Ectodermal cell (in vitro differentiated cells): ENCODE results near the gene PPP2R2B.
"Not testable (repeated sequence)": the region's sequence is repeated elsewhere in the genome, so short reads cannot be mapped to it uniquely, and the experiment has no call there.

Experiments
- H3K27ac ChIP-seq: 2 replicates; pipeline ENCODE4 v1.7.0; 2013; ENCODE audit warnings: mild to moderate bottlenecking, low read depth, low read length; ENCODE audit not compliant: insufficient read depth, poor library complexity, severe bottlenecking
- H3K27me3 ChIP-seq: 2 replicates; pipeline ENCODE4 v1.7.0; 2013; ENCODE audit warnings: mild to moderate bottlenecking, low read length; ENCODE audit not compliant: insufficient read depth, control insufficient read depth, poor library complexity, severe bottlenecking
- H3K36me3 ChIP-seq: one replicate; pipeline ENCODE4 v1.7.0; 2013; ENCODE audit warnings: low read length; ENCODE audit not compliant: control insufficient read depth, insufficient read depth
- H3K4me1 ChIP-seq: one replicate; pipeline ENCODE4 v1.7.0; 2013; ENCODE audit warnings: low read length; ENCODE audit not compliant: control insufficient read depth, insufficient read depth
- H3K4me3 ChIP-seq: 2 replicates; pipeline ENCODE4 v1.7.0; 2013; ENCODE audit warnings: low read depth, low read length, control low read depth; ENCODE audit not compliant: insufficient read depth
- H3K9me3 ChIP-seq: 2 replicates; pipeline ENCODE4 v1.7.0; 2013; ENCODE audit warnings: mild to moderate bottlenecking, low read length, moderate library complexity; ENCODE audit not compliant: control insufficient read depth
- WGBS, 2 experiments: methylation state at CpG; one replicate each; pipeline ENCODE4 v1.1.7; 2013; ENCODE audit warnings: missing lambda C conversion rate in 2 of 2; 5-methylcytosine and 5-hydroxymethylcytosine counted together

The PPP2R2B gene

DNA sequence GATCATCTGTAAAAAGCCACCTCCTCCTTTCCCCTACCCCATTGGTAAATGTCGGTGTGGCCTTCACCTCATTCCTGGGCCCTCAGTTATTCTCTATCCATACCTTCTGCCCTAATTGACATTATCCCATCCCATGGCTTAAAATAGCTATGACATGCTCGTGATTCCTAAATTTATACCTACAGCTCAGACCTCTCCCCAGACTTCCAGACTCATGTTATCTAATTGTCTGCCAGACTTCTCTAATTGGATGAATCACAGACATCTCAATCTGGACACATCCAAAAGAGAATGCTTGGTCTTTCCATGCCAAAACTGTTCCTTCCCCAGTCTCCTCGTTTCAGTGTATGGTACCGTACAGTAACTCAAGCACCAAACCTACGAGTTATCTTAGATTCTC is 249.6 kb downstream of the PPP2R2B start:
- H3K4me3 ChIP-seq, result no peak overlapping the region
- H3K4me1 ChIP-seq, result peaks cover 9% of the 10 kb centered on the region
- H3K27ac ChIP-seq, result no peak overlapping the region
- H3K36me3 ChIP-seq, result no peaks in the 10 kb centered on the region
- 94% methylated on average over 5 of the region's 5 CpGs for WGBS, 2 experiments
- H3K9me3 ChIP-seq, result no peaks in the 10 kb centered on the region
- H3K27me3 ChIP-seq, result no peaks in the 10 kb centered on the region

DNA sequence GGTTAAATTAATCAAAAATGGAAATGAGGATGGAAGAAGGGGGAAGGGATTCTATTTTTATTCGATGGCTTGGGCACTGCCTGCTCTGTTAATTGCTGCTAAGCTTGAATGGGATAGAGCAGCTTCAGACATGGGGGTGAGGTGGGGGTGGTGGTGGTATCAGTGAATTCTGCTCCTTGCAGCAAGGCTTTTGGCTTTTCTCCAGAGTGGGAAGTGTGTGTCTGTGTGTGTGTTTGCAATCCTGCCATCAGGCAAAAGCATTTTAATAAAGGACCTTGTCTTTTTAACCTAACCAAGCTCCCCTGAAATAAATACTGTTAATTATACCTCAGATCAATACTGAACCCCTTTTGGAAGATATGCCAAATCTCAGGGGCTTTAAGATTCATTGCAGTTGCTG is 251.6 kb downstream of the PPP2R2B start:
- no peaks in the 10 kb centered on the region for H3K9me3 ChIP-seq
- WGBS, 2 experiments, result 88 to 91% methylated on average over 1 of the region's 1 CpG
- no peaks in the 10 kb centered on the region for H3K36me3 ChIP-seq

DNA sequence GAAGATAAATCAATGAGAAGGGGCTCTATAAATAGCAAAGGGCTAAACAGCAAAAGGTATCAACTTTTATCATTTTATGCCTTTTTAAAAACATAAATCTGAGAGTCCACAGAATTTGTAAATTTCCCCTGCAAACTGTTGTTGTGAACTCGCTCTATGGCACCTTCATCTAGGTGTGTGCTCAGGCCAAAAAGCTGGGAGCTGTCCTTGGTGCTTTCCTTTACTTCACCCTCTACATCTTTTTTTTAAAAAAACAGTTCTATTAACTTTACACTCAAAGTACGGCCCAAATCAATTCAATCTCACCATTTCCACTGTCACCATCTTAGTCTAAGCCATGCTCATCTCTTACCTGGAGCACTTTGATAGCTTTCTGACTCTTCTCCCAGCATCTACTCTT is 254.4 kb downstream of the PPP2R2B start:
- Histone ChIP-seq H3K27ac (no peak overlapping the region), H3K4me1 (peaks cover 16% of the 10 kb centered on the region), H3K36me3 (no peaks in the 10 kb centered on the region), H3K4me3 (no peak overlapping the region), H3K9me3 (no peaks in the 10 kb centered on the region), H3K27me3 (no peaks in the 10 kb centered on the region)
- 80 to 86% methylated on average over 2 of the region's 2 CpGs for WGBS, 2 experiments

More for the DNA sequence above, 251.6 kb downstream of the PPP2R2B start:
- Histone ChIP-seq H3K4me1 (no peaks in the 10 kb centered on the region), H3K27ac (no peak overlapping the region), H3K4me3 (no peak overlapping the region), H3K27me3 (no peaks in the 10 kb centered on the region)

DNA sequence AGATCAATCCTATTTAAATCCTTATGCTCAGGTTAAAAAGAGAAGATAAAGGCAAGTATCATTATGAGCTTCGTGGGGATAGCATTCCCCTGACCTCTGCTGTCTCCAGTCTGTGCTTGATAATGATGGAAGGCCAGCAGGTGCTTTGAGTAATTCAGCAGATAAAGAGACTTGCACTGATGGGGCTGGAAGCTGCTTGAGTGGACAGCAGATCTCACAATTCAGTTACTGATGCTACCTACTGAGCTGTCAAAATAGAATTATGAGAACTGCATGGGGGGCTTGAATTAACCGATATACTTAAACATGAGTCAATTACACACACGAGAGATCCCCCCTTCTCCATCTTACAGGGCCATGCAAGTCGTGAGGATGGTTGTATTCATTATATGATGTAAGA is 254.9 kb downstream of the PPP2R2B start:
- no peaks in the 10 kb centered on the region for H3K36me3 ChIP-seq
- H3K27me3 ChIP-seq, result no peaks in the 10 kb centered on the region
- H3K9me3 ChIP-seq, result no peaks in the 10 kb centered on the region
- no peak overlapping the region for H3K4me3 ChIP-seq
- 88 to 91% methylated on average over 2 to 4 of the region's 4 CpGs for WGBS, 2 experiments
- no peak overlapping the region for H3K27ac ChIP-seq
- peaks cover 16% of the 10 kb centered on the region for H3K4me1 ChIP-seq

DNA sequence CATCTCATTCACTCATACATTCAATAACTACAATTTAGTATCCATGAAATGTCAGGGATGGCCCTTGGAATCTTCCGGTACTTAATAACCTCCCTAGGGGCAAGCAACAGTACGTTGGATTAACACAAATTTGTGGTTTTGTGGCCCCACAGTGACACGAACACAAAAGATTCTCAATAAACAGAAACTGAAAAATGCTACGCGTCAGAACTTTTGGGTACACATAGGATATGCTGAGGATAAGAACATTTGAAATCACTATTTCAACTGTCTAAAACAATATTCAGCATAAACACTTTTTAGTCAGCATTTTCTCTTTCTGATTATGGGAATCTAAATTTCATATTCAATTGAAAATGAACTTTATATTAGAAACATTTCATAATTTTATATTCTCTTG is 255.5 kb downstream of the PPP2R2B start:
- no peaks in the 10 kb centered on the region for H3K27me3 ChIP-seq
- H3K36me3 ChIP-seq, result no peaks in the 10 kb centered on the region
- H3K4me3 ChIP-seq, result no peak overlapping the region
- no peak overlapping the region for H3K27ac ChIP-seq
- H3K9me3 ChIP-seq, result no peaks in the 10 kb centered on the region
- H3K4me1 ChIP-seq, result peaks cover 16% of the 10 kb centered on the region
- WGBS, 2 experiments, result 91 to 92% methylated on average over 5 of the region's 5 CpGs

DNA sequence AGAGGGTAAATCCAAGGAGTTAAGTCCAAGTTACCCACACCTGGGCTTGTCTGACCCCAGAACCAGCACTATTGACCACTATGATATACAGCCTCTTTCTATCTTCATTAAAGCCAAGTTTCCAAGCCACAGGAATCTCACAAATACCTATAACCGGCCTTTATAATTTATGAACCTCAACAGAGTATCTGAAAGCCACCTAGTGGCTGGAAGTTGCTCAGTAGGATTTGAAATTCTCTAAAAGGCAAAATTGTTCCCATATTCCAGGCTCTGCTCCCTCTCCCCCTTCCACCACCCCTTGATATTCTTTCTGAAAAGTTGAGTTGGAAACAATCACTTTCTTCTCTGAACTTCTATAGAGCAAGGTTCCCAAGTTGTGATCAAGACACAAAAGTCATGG is 256.2 kb downstream of the PPP2R2B start:
- Histone ChIP-seq H3K4me1 (peaks cover 16% of the 10 kb centered on the region), H3K36me3 (no peaks in the 10 kb centered on the region), H3K4me3 (no peak overlapping the region), H3K27me3 (no peaks in the 10 kb centered on the region), H3K9me3 (no peaks in the 10 kb centered on the region), H3K27ac (no peak overlapping the region)
- WGBS, 2 experiments, result 75 to 91% methylated on average over 1 of the region's 1 CpG

DNA sequence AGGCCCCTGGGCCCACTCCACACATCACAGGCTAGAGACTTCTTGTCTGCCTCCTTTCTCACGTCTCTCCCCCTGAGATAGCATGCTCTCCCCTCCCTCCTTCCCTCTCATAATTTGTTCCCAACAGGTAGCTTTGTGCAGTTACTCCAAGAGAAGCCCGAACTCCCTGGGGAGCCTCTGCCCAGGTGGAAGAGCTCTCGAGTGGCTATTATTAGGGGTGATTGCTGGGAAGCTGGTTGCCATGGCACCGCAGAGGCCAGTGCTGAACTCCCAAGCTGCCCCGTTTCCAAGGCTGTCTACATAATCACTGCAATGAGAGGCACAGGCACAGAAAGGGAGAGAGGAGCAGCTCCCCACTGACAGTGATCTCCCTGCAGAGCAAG is 257.9 kb downstream of the PPP2R2B start:
- H3K27ac ChIP-seq, result peak overlapping the region; percentile 31

DNA sequence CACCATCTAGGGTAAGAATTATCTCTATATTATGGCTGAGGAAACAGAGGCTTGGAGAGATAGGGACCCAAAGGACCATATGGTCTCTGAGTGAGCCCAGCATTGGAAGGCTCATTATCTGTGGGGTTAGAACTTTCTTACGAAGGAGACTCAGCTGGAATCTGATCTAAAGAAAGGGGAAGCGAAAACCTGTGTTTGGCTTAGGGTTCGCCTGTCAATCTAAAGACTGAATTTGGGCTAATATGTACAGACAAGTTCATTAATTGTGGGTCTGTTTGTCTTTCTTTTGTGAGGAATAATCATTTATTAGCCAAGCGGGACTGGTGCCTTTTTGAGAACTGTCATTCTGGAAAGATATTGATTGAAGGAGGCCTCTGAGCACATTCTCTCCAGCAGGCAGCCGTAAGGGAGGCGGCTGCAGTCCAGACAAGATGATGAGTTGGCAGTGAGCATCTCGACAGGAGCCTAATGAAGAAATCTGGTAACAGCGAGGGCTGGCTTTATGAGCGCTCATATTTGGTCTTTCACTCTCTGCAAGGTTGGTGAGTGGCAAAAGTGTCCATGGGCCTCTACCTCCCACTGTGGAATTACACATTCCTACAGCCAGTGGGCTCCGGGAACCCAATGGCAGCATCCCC is 258.4 kb downstream of the PPP2R2B start:
- Histone ChIP-seq H3K36me3 (no peaks in the 10 kb centered on the region), H3K27me3 (no peaks in the 10 kb centered on the region), H3K4me3 (no peak overlapping the region), H3K9me3 (no peaks in the 10 kb centered on the region), H3K4me1 (peaks cover 16% of the 10 kb centered on the region), H3K27ac (peak overlapping the region; percentile 31)
- WGBS, 2 experiments, result 84 to 88% methylated on average over 10 of the region's 10 CpGs

More for the DNA sequence above, 257.9 kb downstream of the PPP2R2B start:
- Histone ChIP-seq H3K4me1 (peaks cover 16% of the 10 kb centered on the region), H3K9me3 (no peaks in the 10 kb centered on the region), H3K27me3 (no peaks in the 10 kb centered on the region), H3K36me3 (no peaks in the 10 kb centered on the region), H3K4me3 (no peak overlapping the region)
- WGBS, 2 experiments, result 42 to 48% methylated on average over 5 of the region's 5 CpGs

DNA sequence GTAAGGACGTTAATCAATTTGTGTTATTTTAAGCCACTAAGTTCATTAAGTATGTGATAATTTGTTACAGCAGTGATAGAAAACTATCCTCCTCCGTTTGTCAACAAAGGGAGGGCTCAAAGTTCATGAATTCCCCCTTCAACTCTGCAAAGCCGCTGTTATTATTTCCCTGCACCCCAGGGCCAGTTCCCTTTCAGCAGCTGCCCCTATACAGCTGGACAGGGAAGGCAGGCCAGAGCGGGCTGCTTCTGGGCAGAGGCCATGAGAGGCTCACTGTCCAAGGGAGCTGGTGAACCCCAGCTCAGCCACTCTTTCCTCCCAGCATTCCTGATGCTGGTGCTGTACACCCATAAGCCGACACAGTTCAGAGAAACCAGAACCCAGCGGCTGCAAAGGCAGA is 260.1 kb downstream of the PPP2R2B start:
- Histone ChIP-seq H3K36me3 (no peaks in the 10 kb centered on the region), H3K4me1 (peaks cover 16% of the 10 kb centered on the region), H3K27me3 (no peaks in the 10 kb centered on the region), H3K9me3 (no peaks in the 10 kb centered on the region), H3K27ac (no peak overlapping the region), H3K4me3 (no peak overlapping the region)
- 92 to 94% methylated on average over 6 of the region's 6 CpGs for WGBS, 2 experiments

DNA sequence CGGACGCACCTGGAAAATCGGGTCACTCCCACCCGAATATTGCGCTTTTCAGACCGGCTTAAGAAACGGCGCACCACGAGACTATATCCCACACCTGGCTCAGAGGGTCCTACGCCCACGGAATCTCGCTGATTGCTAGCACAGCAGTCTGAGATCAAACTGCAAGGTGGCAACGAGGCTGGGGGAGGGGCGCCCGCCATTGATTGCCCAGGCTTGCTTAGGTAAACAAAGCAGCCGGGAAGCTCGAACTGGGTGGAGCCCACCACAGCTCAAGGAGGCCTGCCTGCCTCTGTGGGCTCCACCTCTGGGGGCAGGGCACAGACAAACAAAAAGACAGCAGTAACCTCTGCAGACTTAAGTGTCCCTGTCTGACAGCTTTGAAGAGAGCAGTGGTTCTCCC is 268.8 kb downstream of the PPP2R2B start:
- 24 to 37% methylated on average over 5 to 13 of the region's 17 CpGs for WGBS, 2 experiments

More for the DNA sequence above, 268.8 kb downstream of the PPP2R2B start:
- not testable (repeated sequence) for H3K27ac ChIP-seq, H3K36me3 ChIP-seq, H3K9me3 ChIP-seq, H3K4me1 ChIP-seq, H3K4me3 ChIP-seq, H3K27me3 ChIP-seq
